ENCODE measurements around the gene SPCS1.

The SPCS1 gene

GRCh38 chr3:52712291-52713212 lies 6.6 kb downstream of the SPCS1 start:
- Mint-ChIP-seq H3K36me3 (ENCODE audit: low read depth) (peaks cover 48% of the 10 kb centered on the region), H3K27ac (peak overlapping the region; percentile 48), H3K9me3 (peaks cover 5% of the 10 kb centered on the region), H3K4me3 (no peak overlapping the region), H3K27me3 (ENCODE audit: low read depth, poor library complexity) (no peaks in the 10 kb centered on the region), H3K4me1 (peaks cover 10% of the 10 kb centered on the region)
- no peak for TF ChIP-seq CTCF (IDR thresholded peaks at IDR 0.05)
- DNase-seq: no peak

- H3K27me3 Mint-ChIP-seq (ENCODE audit: low read depth, poor library complexity): no peaks in the 10 kb centered on the region
- DNase-seq: peak; percentile 65
- H3K4me3 Mint-ChIP-seq: no peak overlapping the region
- H3K36me3 Mint-ChIP-seq (ENCODE audit: low read depth): peaks cover 49% of the 10 kb centered on the region
- no peak for TF ChIP-seq CTCF (IDR thresholded peaks at IDR 0.05)
- H3K27ac Mint-ChIP-seq: no peak overlapping the region
- peaks cover 5% of the 10 kb centered on the region for H3K4me1 Mint-ChIP-seq
- peaks cover 13% of the 10 kb centered on the region for H3K9me3 Mint-ChIP-seq
Measured at GRCh38 chr3:52714335-52715302, 8.7 kb downstream of the SPCS1 start.

GRCh38 chr3:52715714-52716305 lies 9.9 kb downstream of the SPCS1 start:
- H3K27ac Mint-ChIP-seq: no peak overlapping the region
- H3K36me3 Mint-ChIP-seq (ENCODE audit: low read depth): peaks cover 49% of the 10 kb centered on the region
- peaks cover 5% of the 10 kb centered on the region for H3K4me1 Mint-ChIP-seq
- no peak overlapping the region for H3K4me3 Mint-ChIP-seq
- H3K9me3 Mint-ChIP-seq: peaks cover 25% of the 10 kb centered on the region
- DNase-seq: no peak
- H3K27me3 Mint-ChIP-seq (ENCODE audit: low read depth, poor library complexity): no peaks in the 10 kb centered on the region
- no peak for TF ChIP-seq CTCF (IDR thresholded peaks at IDR 0.05)

GRCh38 chr3:52719618-52720017 lies 13.7 kb downstream of the SPCS1 start:
- no peak for DNase-seq
- Mint-ChIP-seq H3K36me3 (ENCODE audit: low read depth) (peaks cover 63% of the 10 kb centered on the region), H3K4me1 (peaks cover 5% of the 10 kb centered on the region), H3K4me3 (no peak overlapping the region), H3K27ac (peak overlapping the region; percentile 27), H3K27me3 (ENCODE audit: low read depth, poor library complexity) (no peaks in the 10 kb centered on the region), H3K9me3 (peaks cover 34% of the 10 kb centered on the region)
- no peak for TF ChIP-seq CTCF (IDR thresholded peaks at IDR 0.05)

GRCh38 chr3:52721002-52721729 lies 15.3 kb downstream of the SPCS1 start:
- H3K9me3 Mint-ChIP-seq: peaks cover 41% of the 10 kb centered on the region

More at GRCh38 chr3:52721002-52721729, 15.3 kb downstream of the SPCS1 start:
- no peaks in the 10 kb centered on the region for H3K27me3 Mint-ChIP-seq (ENCODE audit: low read depth, poor library complexity)
- H3K4me1 Mint-ChIP-seq: no peaks in the 10 kb centered on the region
- H3K36me3 Mint-ChIP-seq (ENCODE audit: low read depth): peaks cover 75% of the 10 kb centered on the region
- H3K4me3 Mint-ChIP-seq: no peak overlapping the region
- DNase-seq: no peak
- no peak for TF ChIP-seq CTCF (IDR thresholded peaks at IDR 0.05)
- no peak overlapping the region for H3K27ac Mint-ChIP-seq

Data from nephron progenitor cell (in vitro differentiated cells).